Measurements from ENCODE around the gene SRL.

Gene SRL

GRCh38 chr16:4198816-4199215, 43.1 kb downstream of the SRL start:
- DNase-seq: no peak

GRCh38 chr16:4194661-4195060, 47.2 kb downstream of the SRL start:
- DNase-seq: no peak

GRCh38 chr16:4193920-4194319, 48.0 kb downstream of the SRL start:
- no peak for DNase-seq

GRCh38 chr16:4192206-4192605, 49.7 kb downstream of the SRL start:
- no peak for DNase-seq

- DNase-seq: no peak
These were observed 51.1 kb downstream of the SRL start for GRCh38 chr16:4190712-4191333.

- DNase-seq: no peak
These were observed 51.8 kb downstream of the SRL start for GRCh38 chr16:4190086-4190485.

GRCh38 chr16:4184038-4184702, 57.7 kb downstream of the SRL start:
- DNase-seq: no peak

- peak; percentile 59 to 82 (median 72) for DNase-seq
These were observed 58.4 kb downstream of the SRL start for GRCh38 chr16:4183237-4184037.

- DNase-seq: peak in 1 of 5 experiments; percentile 36
These were observed 59.2 kb downstream of the SRL start for GRCh38 chr16:4182581-4183236.

GRCh38 chr16:4180511-4180910, 61.4 kb downstream of the SRL start:
- no peak for DNase-seq

GRCh38 chr16:4179763-4180260, 62.1 kb downstream of the SRL start:
- no peak for DNase-seq

- DNase-seq: no peak
These were observed 62.9 kb downstream of the SRL start for GRCh38 chr16:4179020-4179419.

- no peak for DNase-seq
These were observed 63.3 kb downstream of the SRL start for GRCh38 chr16:4178468-4179010.

- DNase-seq: no peak
These were observed 64.9 kb downstream of the SRL start for GRCh38 chr16:4176906-4177417.

- DNase-seq: no peak
These were observed 66.0 kb downstream of the SRL start for GRCh38 chr16:4175849-4176248.

- DNase-seq: peak in 1 of 5 experiments; percentile 58
These were observed 69.8 kb downstream of the SRL start for GRCh38 chr16:4172070-4172469.

- no peak for DNase-seq
These were observed 72.5 kb downstream of the SRL start for GRCh38 chr16:4169415-4169814.

- DNase-seq: no peak
These were observed 75.1 kb downstream of the SRL start for GRCh38 chr16:4166821-4167220.

GRCh38 chr16:4160658-4161430, 81.0 kb downstream of the SRL start:
- DNase-seq: no peak

GRCh38 chr16:4159726-4160125, 82.2 kb downstream of the SRL start:
- no peak for DNase-seq
